ENCODE data around the gene SYNE1.
A peak's percentile ranks its signal among the peaks of the same experiment; 100 is the strongest.
"Not testable (repeated sequence)": the region's sequence is repeated elsewhere in the genome, so short reads cannot be mapped to it uniquely, and the experiment has no call there.

The SYNE1 gene, protein sequence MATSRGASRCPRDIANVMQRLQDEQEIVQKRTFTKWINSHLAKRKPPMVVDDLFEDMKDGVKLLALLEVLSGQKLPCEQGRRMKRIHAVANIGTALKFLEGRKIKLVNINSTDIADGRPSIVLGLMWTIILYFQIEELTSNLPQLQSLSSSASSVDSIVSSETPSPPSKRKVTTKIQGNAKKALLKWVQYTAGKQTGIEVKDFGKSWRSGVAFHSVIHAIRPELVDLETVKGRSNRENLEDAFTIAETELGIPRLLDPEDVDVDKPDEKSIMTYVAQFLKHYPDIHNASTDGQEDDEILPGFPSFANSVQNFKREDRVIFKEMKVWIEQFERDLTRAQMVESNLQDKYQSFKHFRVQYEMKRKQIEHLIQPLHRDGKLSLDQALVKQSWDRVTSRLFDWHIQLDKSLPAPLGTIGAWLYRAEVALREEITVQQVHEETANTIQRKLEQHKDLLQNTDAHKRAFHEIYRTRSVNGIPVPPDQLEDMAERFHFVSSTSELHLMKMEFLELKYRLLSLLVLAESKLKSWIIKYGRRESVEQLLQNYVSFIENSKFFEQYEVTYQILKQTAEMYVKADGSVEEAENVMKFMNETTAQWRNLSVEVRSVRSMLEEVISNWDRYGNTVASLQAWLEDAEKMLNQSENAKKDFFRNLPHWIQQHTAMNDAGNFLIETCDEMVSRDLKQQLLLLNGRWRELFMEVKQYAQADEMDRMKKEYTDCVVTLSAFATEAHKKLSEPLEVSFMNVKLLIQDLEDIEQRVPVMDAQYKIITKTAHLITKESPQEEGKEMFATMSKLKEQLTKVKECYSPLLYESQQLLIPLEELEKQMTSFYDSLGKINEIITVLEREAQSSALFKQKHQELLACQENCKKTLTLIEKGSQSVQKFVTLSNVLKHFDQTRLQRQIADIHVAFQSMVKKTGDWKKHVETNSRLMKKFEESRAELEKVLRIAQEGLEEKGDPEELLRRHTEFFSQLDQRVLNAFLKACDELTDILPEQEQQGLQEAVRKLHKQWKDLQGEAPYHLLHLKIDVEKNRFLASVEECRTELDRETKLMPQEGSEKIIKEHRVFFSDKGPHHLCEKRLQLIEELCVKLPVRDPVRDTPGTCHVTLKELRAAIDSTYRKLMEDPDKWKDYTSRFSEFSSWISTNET (N-terminal part only)

GRCh38 chr6:152637296-152638047, at the start of gene SYNE1:
SYNE1 (minus strand) TSS chr6:152637362; CDS start chr6:152628331, 9,031 bp downstream.
- TF ChIP-seq, protein P1, sequence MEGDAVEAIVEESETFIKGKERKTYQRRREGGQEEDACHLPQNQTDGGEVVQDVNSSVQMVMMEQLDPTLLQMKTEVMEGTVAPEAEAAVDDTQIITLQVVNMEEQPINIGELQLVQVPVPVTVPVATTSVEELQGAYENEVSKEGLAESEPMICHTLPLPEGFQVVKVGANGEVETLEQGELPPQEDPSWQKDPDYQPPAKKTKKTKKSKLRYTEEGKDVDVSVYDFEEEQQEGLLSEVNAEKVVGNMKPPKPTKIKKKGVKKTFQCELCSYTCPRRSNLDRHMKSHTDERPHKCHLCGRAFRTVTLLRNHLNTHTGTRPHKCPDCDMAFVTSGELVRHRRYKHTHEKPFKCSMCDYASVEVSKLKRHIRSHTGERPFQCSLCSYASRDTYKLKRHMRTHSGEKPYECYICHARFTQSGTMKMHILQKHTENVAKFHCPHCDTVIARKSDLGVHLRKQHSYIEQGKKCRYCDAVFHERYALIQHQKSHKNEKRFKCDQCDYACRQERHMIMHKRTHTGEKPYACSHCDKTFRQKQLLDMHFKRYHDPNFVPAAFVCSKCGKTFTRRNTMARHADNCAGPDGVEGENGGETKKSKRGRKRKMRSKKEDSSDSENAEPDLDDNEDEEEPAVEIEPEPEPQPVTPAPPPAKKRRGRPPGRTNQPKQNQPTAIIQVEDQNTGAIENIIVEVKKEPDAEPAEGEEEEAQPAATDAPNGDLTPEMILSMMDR (IDR thresholded peaks at IDR 0.05; ENCODE audit: low read depth, low read length) = no peak
- in situ Hi-C loops (cut with HindIII; ENCODE audit: low sequenced_read_pairs) = no loop called here
- peak; percentile 18 for DNase-seq (ENCODE audit: low read depth, low spot score)
- H3K4me3 ChIP-seq (ENCODE audit: low read depth, low read length) = peak within 1 kb of the TSS; percentile 47

GRCh38 chr6:152685819-152686218, 48.7 kb upstream of the SYNE1 start:
- TF ChIP-seq, protein P1 (IDR thresholded peaks at IDR 0.05; ENCODE audit: low read depth, low read length) = no peak
- no peak overlapping the region for H3K4me3 ChIP-seq (ENCODE audit: low read depth, low read length)
- no peak for DNase-seq (ENCODE audit: low read depth, low spot score)
- in situ Hi-C loops (cut with HindIII; ENCODE audit: low sequenced_read_pairs) = no loop called here

DNA sequence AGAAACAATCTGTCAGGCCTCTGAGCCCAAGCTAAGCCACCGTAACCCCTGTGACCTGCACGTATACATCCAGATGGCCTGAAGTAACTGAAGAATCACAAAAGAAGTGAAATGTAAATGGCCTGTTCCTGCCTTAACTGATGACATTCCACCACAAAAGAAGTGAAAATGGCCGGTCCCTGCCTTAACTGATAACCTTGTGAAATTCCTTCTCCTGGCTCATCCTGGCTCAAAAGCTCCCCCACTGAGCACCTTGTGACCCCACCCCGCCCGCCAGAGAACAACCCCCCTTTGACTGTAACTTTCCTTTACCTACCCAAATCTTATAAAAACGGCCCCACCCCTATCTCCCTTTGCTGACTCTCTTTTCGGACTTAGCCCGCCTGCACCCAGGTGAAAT, 45.8 kb upstream of the SYNE1 start:
- in situ Hi-C loops (cut with HindIII; ENCODE audit: low sequenced_read_pairs); H3K4me3 ChIP-seq (ENCODE audit: low read depth, low read length); DNase-seq (ENCODE audit: low read depth, low spot score): not testable (repeated sequence)

DNA sequence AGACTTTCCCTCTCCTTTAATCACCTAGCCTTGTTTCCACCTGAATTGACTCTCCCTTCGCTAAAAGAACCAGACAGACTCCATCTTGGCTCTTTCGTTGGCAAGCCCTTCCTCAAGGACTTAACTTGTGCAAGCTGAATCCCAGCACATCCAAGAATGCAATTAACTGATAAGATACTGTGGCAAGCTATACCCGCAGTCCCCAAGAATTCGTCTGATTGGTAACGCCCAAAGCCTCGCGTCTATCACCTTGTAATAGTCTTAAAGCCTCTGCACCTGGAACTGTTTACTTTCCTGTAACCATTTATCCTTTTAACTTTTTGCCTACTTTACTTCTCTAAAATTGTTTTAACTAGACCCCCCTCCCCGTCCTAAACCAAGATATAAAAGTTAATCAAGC, 45.0 kb upstream of the SYNE1 start:
- TF ChIP-seq, protein P1 (IDR thresholded peaks at IDR 0.05; ENCODE audit: low read depth, low read length) = no peak
- no peak overlapping the region for H3K4me3 ChIP-seq (ENCODE audit: low read depth, low read length)
- no peak for DNase-seq (ENCODE audit: low read depth, low spot score)
- in situ Hi-C loops (cut with HindIII; ENCODE audit: low sequenced_read_pairs) = no loop called here

DNA sequence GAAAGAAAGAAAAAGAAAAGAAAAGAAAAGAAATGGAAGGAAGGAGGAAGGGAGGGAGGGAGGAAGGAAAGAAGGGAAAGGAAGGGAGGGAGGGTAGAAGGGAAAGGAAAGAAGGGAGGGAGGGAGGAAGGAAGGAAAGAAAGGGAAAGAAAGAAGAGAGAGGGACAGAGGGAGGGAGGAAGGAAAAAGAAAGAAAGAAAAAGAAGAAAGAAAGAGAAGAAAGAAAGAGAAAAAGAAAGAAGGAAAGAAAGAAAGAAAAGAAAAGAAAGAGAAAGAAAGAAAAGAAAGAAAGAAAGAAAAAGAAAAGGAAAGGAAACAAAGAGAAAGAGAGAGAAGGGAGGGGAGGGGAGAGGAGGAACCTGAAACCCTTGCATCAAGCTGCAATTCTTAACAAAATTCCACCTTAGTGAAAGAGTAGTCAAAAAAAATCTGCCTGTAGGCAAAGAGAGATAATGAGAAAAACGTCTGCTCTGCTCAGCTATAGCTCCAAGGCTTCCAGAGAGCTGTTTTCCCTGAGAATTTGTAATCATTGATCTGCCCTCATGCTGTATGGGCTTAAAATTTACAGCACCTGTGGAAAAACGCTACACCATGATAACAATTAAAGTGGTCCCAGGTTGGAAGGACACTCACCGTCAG, 43.8 kb upstream of the SYNE1 start:
- in situ Hi-C loops (cut with HindIII; ENCODE audit: low sequenced_read_pairs) = no loop called here
- no peak for DNase-seq (ENCODE audit: low read depth, low spot score)
- TF ChIP-seq, protein P1 (IDR thresholded peaks at IDR 0.05; ENCODE audit: low read depth, low read length) = no peak
- H3K4me3 ChIP-seq (ENCODE audit: low read depth, low read length) = no peak overlapping the region

DNA sequence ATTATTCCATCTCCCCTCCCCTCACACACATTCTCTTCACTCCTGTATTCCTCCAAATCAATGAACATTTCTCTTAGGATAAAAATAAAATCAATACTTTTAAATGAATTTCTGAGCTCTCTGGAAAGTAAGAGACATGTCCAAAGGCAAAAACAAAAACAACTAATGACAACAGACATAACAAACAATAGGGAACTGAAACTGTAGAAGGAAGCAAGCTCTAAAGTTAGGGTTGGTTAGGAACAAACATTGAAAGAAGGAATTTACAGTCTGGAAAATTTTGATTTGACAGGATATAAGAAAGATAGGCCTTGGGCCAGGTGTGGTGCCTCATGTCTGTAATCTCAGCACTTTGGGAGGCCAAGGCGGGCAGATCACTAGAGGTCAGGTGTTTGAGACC, 43.0 kb upstream of the SYNE1 start:
- no peak for DNase-seq (ENCODE audit: low read depth, low spot score)
- H3K4me3 ChIP-seq (ENCODE audit: low read depth, low read length) = no peak overlapping the region
- TF ChIP-seq, protein P1 (IDR thresholded peaks at IDR 0.05; ENCODE audit: low read depth, low read length) = no peak
- in situ Hi-C loops (cut with HindIII; ENCODE audit: low sequenced_read_pairs) = no loop called here

All from astrocyte of the spinal cord (primary cell).